Tibial nerve (tissue), 3 donors: ENCODE measurements around the gene AIFM3.

Experiments
- POLR2A ChIP-seq, 2 donors: fragments of 450-650 bp; IDR thresholded peaks; one replicate each; pipeline ENCODE4 v1.6.1; 2017; ENCODE audit warnings: antibody characterized with exemption in 2 of 2, mild to moderate bottlenecking in 2 of 2, moderate library complexity in 2 of 2
- TF ChIP-seq, protein P1 (sequence below), 5 experiments: fragments of 200-600 bp in 3 of 5; fragments of 450-650 bp in 2 of 5; sonication (generic) in 3 of 5; IDR thresholded peaks; one replicate each; pipeline ENCODE4 v1.5.1; 2016 to 2019; ENCODE audit warnings: antibody characterized with exemption in 5 of 5, mild to moderate bottlenecking in 3 of 5, moderate library complexity in 2 of 5

DNA sequence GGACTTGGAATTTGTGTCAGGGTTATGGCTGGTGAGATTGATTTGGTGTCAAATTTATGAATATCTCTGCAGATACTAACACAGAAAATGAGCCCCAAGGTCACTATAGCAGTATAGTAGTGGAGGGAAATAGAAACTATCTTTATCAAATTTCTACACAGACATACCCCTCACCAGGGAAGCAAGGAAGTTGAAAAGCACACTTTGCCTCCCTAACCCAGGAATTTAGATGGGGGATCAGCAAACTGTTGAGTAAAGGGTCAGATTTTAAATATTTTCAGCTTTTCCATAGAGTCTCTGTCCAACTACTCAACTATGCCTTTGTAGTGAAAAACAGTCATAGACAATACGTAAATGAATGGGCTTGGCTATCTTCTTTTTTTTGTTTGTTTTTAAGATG is 37.1 kb upstream of the AIFM3 start:
- TF ChIP-seq, protein P1, sequence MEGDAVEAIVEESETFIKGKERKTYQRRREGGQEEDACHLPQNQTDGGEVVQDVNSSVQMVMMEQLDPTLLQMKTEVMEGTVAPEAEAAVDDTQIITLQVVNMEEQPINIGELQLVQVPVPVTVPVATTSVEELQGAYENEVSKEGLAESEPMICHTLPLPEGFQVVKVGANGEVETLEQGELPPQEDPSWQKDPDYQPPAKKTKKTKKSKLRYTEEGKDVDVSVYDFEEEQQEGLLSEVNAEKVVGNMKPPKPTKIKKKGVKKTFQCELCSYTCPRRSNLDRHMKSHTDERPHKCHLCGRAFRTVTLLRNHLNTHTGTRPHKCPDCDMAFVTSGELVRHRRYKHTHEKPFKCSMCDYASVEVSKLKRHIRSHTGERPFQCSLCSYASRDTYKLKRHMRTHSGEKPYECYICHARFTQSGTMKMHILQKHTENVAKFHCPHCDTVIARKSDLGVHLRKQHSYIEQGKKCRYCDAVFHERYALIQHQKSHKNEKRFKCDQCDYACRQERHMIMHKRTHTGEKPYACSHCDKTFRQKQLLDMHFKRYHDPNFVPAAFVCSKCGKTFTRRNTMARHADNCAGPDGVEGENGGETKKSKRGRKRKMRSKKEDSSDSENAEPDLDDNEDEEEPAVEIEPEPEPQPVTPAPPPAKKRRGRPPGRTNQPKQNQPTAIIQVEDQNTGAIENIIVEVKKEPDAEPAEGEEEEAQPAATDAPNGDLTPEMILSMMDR (IDR thresholded peaks at IDR 0.05): no peak
- TF ChIP-seq POLR2A (IDR thresholded peaks at IDR 0.05): no peak
